ENCODE measurements around the gene EEF2. TPM values are rescaled to one million over a fixed set of nuclear protein-coding genes. Genes with fewer than 3 reads are reported as not detected.

The EEF2 gene
- total RNA-seq, 8 experiments from 2014 or later = 3,034 to 7,601 (median 4,897) TPM

- in situ Hi-C loops (cut with MboI; ENCODE audit: low pct_unique_long_range_greater_than_20kb in 2 of 9, low sequenced_read_pairs in 9 of 9, unreplicated experiment in 9 of 9) = no loop called here
- H3K4me1 ChIP-seq (replicated peaks in 1 of 2) = peaks cover 11 to 16% of the 10 kb centered on the region in 2 donors
- ATAC-seq (replicated peaks in 6 of 8) = peak in 7 of 8 experiments; percentile 0 to 44 (median 23)
- H3K27ac ChIP-seq = peak overlapping the region; percentile 11 to 46
- H3K4me3 ChIP-seq = peak overlapping the region; percentile 29 to 98 (median 95)
- 4 to 40% (median 15%) methylated on average over 1 to 25 of the region's 30 CpGs; no CpG with 5 or more reads in 2 of the 10 experiments for WGBS, 10 experiments
Measured at GRCh38 chr19:3987619-3988371, 2.5 kb upstream of the EEF2 start.

GRCh38 chr19:3986260-3987041 is 1.2 kb upstream of the EEF2 start:
- H3K27ac ChIP-seq = peak overlapping the region in 1 of 2 donors; percentile 0
- peak overlapping the region; percentile 92 to 99 (median 96) for H3K4me3 ChIP-seq
- peak; percentile 7 to 44 (median 32) for ATAC-seq (replicated peaks in 6 of 8)

GRCh38 chr19:3985643-3986259 is 488 bp upstream of the EEF2 start:
- 0 to 6% (median 2%) methylated on average over 2 to 17 of the region's 19 CpGs; no CpG with 5 or more reads in 2 of the 10 experiments for WGBS, 10 experiments
- peak overlapping the region; percentile 92 to 99 (median 96) for H3K4me3 ChIP-seq
- ATAC-seq (replicated peaks in 6 of 8) = peak in 1 of 8 experiments; percentile 2
- in situ Hi-C loops (cut with MboI; ENCODE audit: low pct_unique_long_range_greater_than_20kb in 2 of 9, low sequenced_read_pairs in 9 of 9, unreplicated experiment in 9 of 9) = no loop called here
- peaks cover 11 to 16% of the 10 kb centered on the region in 2 donors for H3K4me1 ChIP-seq (replicated peaks in 1 of 2)
- H3K27ac ChIP-seq = peak overlapping the region in 1 of 2 donors; percentile 0

More at GRCh38 chr19:3986260-3987041, 1.2 kb upstream of the EEF2 start:
- peaks cover 11 to 16% of the 10 kb centered on the region in 2 donors for H3K4me1 ChIP-seq (replicated peaks in 1 of 2)
- WGBS, 10 experiments = 0 to 7% (median 0%) methylated on average over 4 to 20 of the region's 21 CpGs
- in situ Hi-C loops (cut with MboI; ENCODE audit: low pct_unique_long_range_greater_than_20kb in 2 of 9, low sequenced_read_pairs in 9 of 9, unreplicated experiment in 9 of 9) = no loop called here

GRCh38 chr19:3984584-3984907 is 717 bp downstream of the EEF2 start:
- no peak for ATAC-seq (replicated peaks in 6 of 8)
- H3K4me1 ChIP-seq (replicated peaks in 1 of 2) = peaks cover 11 to 16% of the 10 kb centered on the region in 2 donors
- peak overlapping the region; percentile 92 to 99 (median 96) for H3K4me3 ChIP-seq
- in situ Hi-C loops (cut with MboI; ENCODE audit: low pct_unique_long_range_greater_than_20kb in 2 of 9, low sequenced_read_pairs in 9 of 9, unreplicated experiment in 9 of 9) = no loop called here
- WGBS, 10 experiments = 0% methylated on average over 1 to 8 of the region's 10 CpGs; no CpG with 5 or more reads in 3 of the 10 experiments
- H3K27ac ChIP-seq = peak overlapping the region; percentile 82 to 94

- peak in 2 of 8 experiments; percentile 0 to 4 for ATAC-seq (replicated peaks in 6 of 8)
- WGBS, 10 experiments = 0 to 60% (median 14%) methylated on average over 1 to 13 of the region's 30 CpGs; no CpG with 5 or more reads in 2 of the 10 experiments
- in situ Hi-C loops (cut with MboI; ENCODE audit: low pct_unique_long_range_greater_than_20kb in 2 of 9, low sequenced_read_pairs in 9 of 9, unreplicated experiment in 9 of 9) = no loop called here
- Histone ChIP-seq H3K4me1 (replicated peaks in 1 of 2) (peaks cover 11 to 16% of the 10 kb centered on the region in 2 donors), H3K4me3 (peak overlapping the region; percentile 92 to 99 (median 96)), H3K27ac (peak overlapping the region; percentile 82 to 94)
Measured at GRCh38 chr19:3983936-3984583, 1.2 kb downstream of the EEF2 start.

- ATAC-seq (replicated peaks in 6 of 8) = no peak
- Histone ChIP-seq H3K27ac (no peak overlapping the region), H3K4me1 (replicated peaks in 1 of 2) (peaks cover 11 to 16% of the 10 kb centered on the region in 2 donors), H3K4me3 (peak overlapping the region in 4 of 5 donors; percentile 92 to 98 (median 96))
- in situ Hi-C loops (cut with MboI; ENCODE audit: low pct_unique_long_range_greater_than_20kb in 2 of 9, low sequenced_read_pairs in 9 of 9, unreplicated experiment in 9 of 9) = no loop called here
- 0 to 80% (median 70%) methylated on average over 1 to 6 of the region's 7 CpGs; no CpG with 5 or more reads in 5 of the 10 experiments for WGBS, 10 experiments
Measured at GRCh38 chr19:3983542-3983914, 1.7 kb downstream of the EEF2 start.

- 84 to 96% (median 90%) methylated on average over 2 to 8 of the region's 40 CpGs; no CpG with 5 or more reads in 7 of the 10 experiments for WGBS, 10 experiments
- Histone ChIP-seq H3K4me3 (peak overlapping the region in 2 of 5 donors; percentile 96 to 98), H3K4me1 (replicated peaks in 1 of 2) (peaks cover 11 to 16% of the 10 kb centered on the region in 2 donors), H3K27ac (no peak overlapping the region)
- peak in 7 of 8 experiments; percentile 4 to 17 (median 9) for ATAC-seq (replicated peaks in 6 of 8)
- in situ Hi-C loops (cut with MboI; ENCODE audit: low pct_unique_long_range_greater_than_20kb in 2 of 9, low sequenced_read_pairs in 9 of 9, unreplicated experiment in 9 of 9) = no loop called here
Measured at GRCh38 chr19:3982701-3983541, 2.3 kb downstream of the EEF2 start.

- Histone ChIP-seq H3K27ac (no peak overlapping the region), H3K4me1 (replicated peaks in 1 of 2) (peaks cover 11 to 13% of the 10 kb centered on the region in 2 donors), H3K4me3 (no peak overlapping the region)
- in situ Hi-C loops (cut with MboI; ENCODE audit: low pct_unique_long_range_greater_than_20kb in 2 of 9, low sequenced_read_pairs in 9 of 9, unreplicated experiment in 9 of 9) = no loop called here
- ATAC-seq (replicated peaks in 6 of 8) = no peak
- 60 to 100% (median 83%) methylated on average over 1 to 19 of the region's 39 CpGs; no CpG with 5 or more reads in 4 of the 10 experiments for WGBS, 10 experiments
Measured at GRCh38 chr19:3981736-3982681, 3.3 kb downstream of the EEF2 start.

- H3K4me3 ChIP-seq = no peak overlapping the region
- in situ Hi-C loops (cut with MboI; ENCODE audit: low pct_unique_long_range_greater_than_20kb in 2 of 9, low sequenced_read_pairs in 9 of 9, unreplicated experiment in 9 of 9) = no loop called here
- H3K27ac ChIP-seq = no peak overlapping the region
- peaks cover 11% of the 10 kb centered on the region in 2 donors for H3K4me1 ChIP-seq (replicated peaks in 1 of 2)
- 83 to 100% (median 100%) methylated on average over 1 to 7 of the region's 10 CpGs; no CpG with 5 or more reads in 3 of the 10 experiments for WGBS, 10 experiments
- ATAC-seq (replicated peaks in 6 of 8) = no peak
Measured at GRCh38 chr19:3981373-3981735, 3.9 kb downstream of the EEF2 start.

- Histone ChIP-seq H3K4me1 (replicated peaks in 1 of 2) (peaks cover 10 to 11% of the 10 kb centered on the region in 2 donors), H3K27ac (no peak overlapping the region), H3K4me3 (no peak overlapping the region)
- no peak for ATAC-seq (replicated peaks in 6 of 8)
- 73 to 100% (median 100%) methylated on average over 1 to 4 of the region's 31 CpGs; no CpG with 5 or more reads in 3 of the 10 experiments for WGBS, 10 experiments
- in situ Hi-C loops (cut with MboI; ENCODE audit: low pct_unique_long_range_greater_than_20kb in 2 of 9, low sequenced_read_pairs in 9 of 9, unreplicated experiment in 9 of 9) = no loop called here
Measured at GRCh38 chr19:3980353-3981251, 4.7 kb downstream of the EEF2 start.
